Measurements from ENCODE around the gene LMNB1.

The LMNB1 gene

GRCh38 chr5:126745259-126745992, 31.5 kb upstream of the LMNB1 start:
- no peak for TF ChIP-seq CTCF (IDR thresholded peaks at IDR 0.05; ENCODE audit: borderline replicate concordance, insufficient read depth, low read depth, low read length)
- H3K4me3 ChIP-seq (ENCODE audit: low read depth, low read length), result no peak overlapping the region

DNA sequence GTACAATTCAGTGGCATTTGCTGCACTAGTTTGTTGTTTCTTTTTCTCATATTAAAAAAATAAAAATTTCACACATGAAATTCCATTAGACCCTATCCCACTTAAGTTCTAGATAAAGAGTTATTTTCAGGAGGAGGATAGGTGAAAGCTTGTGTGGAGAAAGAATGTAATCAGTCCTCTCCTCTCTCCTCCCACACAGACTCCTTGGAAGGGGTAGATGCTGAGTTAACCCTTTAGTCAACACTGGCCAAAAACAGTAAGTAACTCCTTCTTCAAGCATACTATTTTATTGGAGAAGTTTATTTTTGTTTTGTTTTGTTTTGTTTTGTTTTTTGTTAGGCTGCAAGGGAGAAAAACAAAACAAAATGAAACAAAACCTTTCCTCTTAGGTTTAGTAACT, 30.6 kb upstream of the LMNB1 start:
- TF ChIP-seq CTCF (IDR thresholded peaks at IDR 0.05; ENCODE audit: borderline replicate concordance, insufficient read depth, low read depth, low read length), result no peak
- H3K4me3 ChIP-seq (ENCODE audit: low read depth, low read length), result no peak overlapping the region

DNA sequence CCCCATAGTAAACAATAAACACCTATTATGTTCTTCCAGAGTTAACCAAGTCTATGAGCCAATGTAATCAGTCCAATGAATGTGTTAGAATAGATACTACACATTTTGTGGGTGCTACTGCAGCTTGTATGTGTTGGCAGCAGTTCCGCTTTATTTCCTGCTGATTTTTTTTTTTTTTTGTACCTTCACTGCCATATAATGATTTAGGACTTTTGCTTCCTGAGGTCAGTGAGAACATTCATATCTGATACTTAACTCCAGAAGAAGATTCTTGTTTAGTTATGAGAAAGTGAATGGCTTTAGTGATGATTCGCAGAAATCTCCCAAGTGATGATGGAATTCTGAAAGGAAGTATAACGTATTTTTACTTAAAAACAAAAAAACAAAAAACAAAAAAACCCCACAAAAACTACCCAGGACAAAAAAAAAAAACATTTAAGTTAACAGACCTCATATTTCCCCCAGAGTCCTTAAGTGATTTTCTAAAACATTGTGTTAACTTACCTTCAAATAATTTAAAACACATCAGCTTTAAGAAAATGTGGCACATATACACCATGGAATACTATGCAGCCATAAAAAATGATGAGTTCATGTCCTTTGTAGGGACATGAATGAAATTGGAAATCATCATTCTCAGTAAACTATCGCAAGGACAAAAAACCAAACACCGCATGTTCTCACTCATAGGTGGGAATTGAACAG, 24.7 kb upstream of the LMNB1 start:
- TF ChIP-seq CTCF (IDR thresholded peaks at IDR 0.05; ENCODE audit: borderline replicate concordance, insufficient read depth, low read depth, low read length), result no peak
- H3K4me3 ChIP-seq (ENCODE audit: low read depth, low read length), result no peak overlapping the region

- no peak for TF ChIP-seq CTCF (IDR thresholded peaks at IDR 0.05; ENCODE audit: borderline replicate concordance, insufficient read depth, low read depth, low read length)
Observed at GRCh38 chr5:126753227-126753626, 23.7 kb upstream of the LMNB1 start.

GRCh38 chr5:126754609-126755008, 22.3 kb upstream of the LMNB1 start:
- no peak overlapping the region for H3K4me3 ChIP-seq (ENCODE audit: low read depth, low read length)
- TF ChIP-seq CTCF (IDR thresholded peaks at IDR 0.05; ENCODE audit: borderline replicate concordance, insufficient read depth, low read depth, low read length), result no peak

More at GRCh38 chr5:126753227-126753626, 23.7 kb upstream of the LMNB1 start:
- no peak overlapping the region for H3K4me3 ChIP-seq (ENCODE audit: low read depth, low read length)

DNA sequence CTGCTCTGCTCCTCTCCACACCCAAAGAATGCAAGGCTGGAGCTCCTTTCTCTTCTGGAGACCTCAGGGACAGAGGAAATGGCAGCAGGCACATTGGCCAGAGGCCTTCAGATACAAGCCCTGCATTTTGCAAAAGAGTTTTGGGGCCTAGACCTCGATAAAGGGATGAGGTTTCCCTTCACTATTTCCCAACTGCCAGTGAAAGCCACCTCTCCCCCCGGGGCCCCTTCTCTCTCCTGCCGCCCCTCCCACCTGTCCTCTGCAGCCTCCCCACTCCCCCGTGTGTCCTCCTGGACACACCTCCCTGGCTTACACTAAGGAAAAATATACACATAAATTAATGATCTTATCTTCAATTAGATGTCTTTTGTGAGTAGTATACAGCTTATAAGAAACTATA, 21.3 kb upstream of the LMNB1 start:
- no peak for TF ChIP-seq CTCF (IDR thresholded peaks at IDR 0.05; ENCODE audit: borderline replicate concordance, insufficient read depth, low read depth, low read length)
- H3K4me3 ChIP-seq (ENCODE audit: low read depth, low read length), result no peak overlapping the region

Measured in GM12875 (cell line).